ENCODE measurements around the gene ATF4. TPM values are rescaled to one million over a fixed set of nuclear protein-coding genes. Genes with fewer than 3 reads are reported as not detected.

ATF4 gene
- total and polyA plus RNA-seq, 12 donors: 207 to 1,513 (median 346) TPM

DNA sequence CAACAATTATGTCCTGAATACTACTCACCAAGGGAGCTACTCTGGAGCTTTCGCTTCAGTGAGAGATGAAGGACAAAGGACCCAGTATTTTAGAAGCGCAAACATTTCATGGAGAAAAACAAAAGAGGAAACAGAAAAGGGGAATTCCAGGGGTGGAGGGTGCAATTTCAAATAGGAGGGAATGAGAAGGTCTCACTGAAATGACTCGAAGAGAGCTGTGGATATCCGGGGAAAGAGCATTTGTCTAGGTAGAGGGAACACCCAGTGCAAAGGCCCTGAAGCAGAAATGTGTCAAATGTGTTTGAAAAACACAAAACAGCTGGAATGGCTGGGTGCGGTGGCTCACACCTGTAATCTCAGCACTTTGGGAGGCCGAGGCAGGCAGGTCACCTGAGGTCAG, 9.8 kb downstream of the ATF4 start:
- Histone ChIP-seq H3K4me3 (no peak overlapping the region), H3K36me3 (replicated peaks in 1 of 2) (peaks cover 0 to 22% of the 10 kb centered on the region in 2 donors), H3K4me1 (replicated peaks in 1 of 2) (peaks cover 25 to 69% of the 10 kb centered on the region in 2 donors), H3K9me3 (replicated peaks in 1 of 3) (no peaks in the 10 kb centered on the region), H3K27me3 (no peaks in the 10 kb centered on the region), H3K27ac (peak overlapping the region in 1 of 5 donors; percentile 13)
- no peak for DNase-seq
- intact Hi-C loops (cut with DNase I): loop anchor here in 1 of 2 donors (10.0 kb wide), 1 partner anchor 815 kb away; the partner anchor contains the start of gene ADSL
- 73 to 83% (median 79%) methylated on average over 6 of the region's 6 CpGs for WGBS, 4 donors
- TF ChIP-seq, protein P1, sequence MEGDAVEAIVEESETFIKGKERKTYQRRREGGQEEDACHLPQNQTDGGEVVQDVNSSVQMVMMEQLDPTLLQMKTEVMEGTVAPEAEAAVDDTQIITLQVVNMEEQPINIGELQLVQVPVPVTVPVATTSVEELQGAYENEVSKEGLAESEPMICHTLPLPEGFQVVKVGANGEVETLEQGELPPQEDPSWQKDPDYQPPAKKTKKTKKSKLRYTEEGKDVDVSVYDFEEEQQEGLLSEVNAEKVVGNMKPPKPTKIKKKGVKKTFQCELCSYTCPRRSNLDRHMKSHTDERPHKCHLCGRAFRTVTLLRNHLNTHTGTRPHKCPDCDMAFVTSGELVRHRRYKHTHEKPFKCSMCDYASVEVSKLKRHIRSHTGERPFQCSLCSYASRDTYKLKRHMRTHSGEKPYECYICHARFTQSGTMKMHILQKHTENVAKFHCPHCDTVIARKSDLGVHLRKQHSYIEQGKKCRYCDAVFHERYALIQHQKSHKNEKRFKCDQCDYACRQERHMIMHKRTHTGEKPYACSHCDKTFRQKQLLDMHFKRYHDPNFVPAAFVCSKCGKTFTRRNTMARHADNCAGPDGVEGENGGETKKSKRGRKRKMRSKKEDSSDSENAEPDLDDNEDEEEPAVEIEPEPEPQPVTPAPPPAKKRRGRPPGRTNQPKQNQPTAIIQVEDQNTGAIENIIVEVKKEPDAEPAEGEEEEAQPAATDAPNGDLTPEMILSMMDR (IDR thresholded peaks at IDR 0.05): no peak
- no peak for TF ChIP-seq POLR2A (IDR thresholded peaks at IDR 0.05)

DNA sequence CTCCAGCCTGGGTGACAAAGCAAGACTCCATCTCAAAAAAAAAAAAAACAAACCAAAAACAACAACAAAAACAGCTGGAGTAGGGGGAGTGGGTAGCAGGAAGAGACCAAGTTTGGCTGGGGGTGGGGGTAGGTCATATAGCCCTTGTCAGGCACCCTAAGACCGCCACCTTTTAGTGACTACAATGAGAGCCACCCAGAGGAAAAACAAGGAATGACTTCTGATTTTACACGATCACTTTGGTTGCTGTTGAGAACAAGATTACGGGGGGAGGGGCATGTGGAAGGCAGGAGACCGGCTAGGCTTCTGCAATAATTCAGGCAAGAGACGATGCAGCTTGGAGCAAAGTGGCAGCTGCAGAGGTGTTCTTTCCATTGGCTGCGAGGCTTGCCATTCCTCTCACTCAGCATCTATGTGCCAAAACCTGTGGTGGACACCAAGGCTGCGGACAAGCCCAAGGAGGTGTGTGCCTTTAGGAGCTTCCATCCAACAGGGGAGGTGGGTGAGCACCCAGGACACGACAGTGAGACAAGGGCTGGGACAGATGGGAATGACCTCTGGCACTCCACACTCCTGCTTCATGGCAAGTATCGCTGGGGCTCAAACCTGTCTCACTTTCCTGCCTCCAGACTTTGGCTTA, 10.4 kb downstream of the ATF4 start:
- H3K9me3 ChIP-seq (replicated peaks in 1 of 3): no peaks in the 10 kb centered on the region
- no peak overlapping the region for H3K4me3 ChIP-seq
- TF ChIP-seq, protein P1 (IDR thresholded peaks at IDR 0.05): peak; percentile 16 to 48 (median 33)
- no peak for TF ChIP-seq POLR2A (IDR thresholded peaks at IDR 0.05)
- peak overlapping the region in 1 of 5 donors; percentile 24 for H3K27ac ChIP-seq
- DNase-seq: peak in 4 of 7 donors; percentile 39 to 59 (median 48)
- WGBS, 4 donors: 33 to 38% (median 36%) methylated on average over 8 to 9 of the region's 9 CpGs
- intact Hi-C loops (cut with DNase I): loop anchor here in 1 of 2 donors (10.0 kb wide), 1 partner anchor 814 kb away; the partner anchor contains the start of gene ADSL
- H3K27me3 ChIP-seq: no peaks in the 10 kb centered on the region
- peaks cover 0 to 22% of the 10 kb centered on the region in 2 donors for H3K36me3 ChIP-seq (replicated peaks in 1 of 2)
- peaks cover 25 to 64% of the 10 kb centered on the region in 2 donors for H3K4me1 ChIP-seq (replicated peaks in 1 of 2)

DNA sequence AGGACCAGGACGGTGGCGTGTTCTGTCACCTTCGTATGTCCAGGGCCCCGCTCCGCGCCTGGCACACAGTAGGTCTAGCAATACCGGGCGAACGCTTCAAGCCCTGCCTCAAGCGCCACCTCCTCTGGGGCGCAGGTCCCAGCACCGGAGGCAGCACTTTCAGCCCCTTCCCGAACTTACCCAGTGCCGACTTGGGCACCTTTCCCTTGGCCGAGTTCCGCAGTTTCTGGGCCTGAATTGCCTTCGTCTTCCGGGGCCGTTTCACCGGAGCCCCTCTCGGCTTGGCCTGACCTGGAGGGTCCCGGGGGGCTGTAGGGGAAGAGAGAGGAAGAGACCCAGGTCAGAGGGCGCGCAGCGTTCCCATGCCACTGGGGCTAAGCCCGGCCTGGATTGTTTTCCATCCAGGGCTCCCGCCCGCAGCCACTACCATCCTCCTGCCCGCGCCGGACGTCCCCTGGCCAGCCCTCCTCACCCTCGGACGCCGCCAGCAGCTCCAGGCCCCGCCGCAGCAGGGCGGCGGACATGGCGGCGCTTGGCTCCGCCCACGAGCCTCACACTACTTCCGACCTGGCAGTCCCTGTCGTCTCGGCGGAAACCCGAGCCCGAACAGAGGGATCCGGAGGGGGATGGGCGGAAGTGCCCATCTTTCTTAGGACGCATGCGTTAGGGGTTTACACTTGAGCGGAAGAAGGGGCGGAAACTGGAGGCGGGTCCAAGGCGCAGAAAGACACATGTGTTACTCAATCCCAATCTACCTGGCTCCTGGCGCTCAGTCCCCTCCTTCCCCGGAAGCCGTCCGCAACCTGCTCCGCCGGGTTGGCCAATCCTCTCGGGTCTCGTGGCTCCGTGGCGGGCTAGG, 12.1 kb downstream of the ATF4 start, which contains the start of gene RPS19BP1:
Gene RPS19BP1, minus strand, starts transcription at position 534 of the 859 bp plus-strand sequence. Its CDS starts 10 bp downstream, at position 524.
- WGBS, 4 donors: 0 to 1% (median 1%) methylated on average over 14 to 67 of the region's 67 CpGs
- intact Hi-C loops (cut with DNase I): loop anchor here in 1 of 2 donors (10.0 kb wide), 1 partner anchor 812 kb away; the partner anchor contains the start of gene ADSL
- H3K4me3 ChIP-seq: peak within 1 kb of the TSS; percentile 51 to 78 (median 64)
- H3K36me3 ChIP-seq (replicated peaks in 1 of 2): peaks cover 0 to 22% of the 10 kb centered on the region in 2 donors
- peaks cover 18 to 54% of the 10 kb centered on the region in 2 donors for H3K4me1 ChIP-seq (replicated peaks in 1 of 2)
- H3K27me3 ChIP-seq: no peaks in the 10 kb centered on the region
- TF ChIP-seq, protein P1 (IDR thresholded peaks at IDR 0.05): peak in 1 of 6 experiments; percentile 23
- TF ChIP-seq POLR2A (IDR thresholded peaks at IDR 0.05): peak; percentile 58 to 86
- peak; percentile 99 to 100 (median 100) for DNase-seq
- H3K27ac ChIP-seq: peak within 1 kb of the TSS; percentile 49 to 91 (median 87)
- H3K9me3 ChIP-seq (replicated peaks in 1 of 3): no peaks in the 10 kb centered on the region

DNA sequence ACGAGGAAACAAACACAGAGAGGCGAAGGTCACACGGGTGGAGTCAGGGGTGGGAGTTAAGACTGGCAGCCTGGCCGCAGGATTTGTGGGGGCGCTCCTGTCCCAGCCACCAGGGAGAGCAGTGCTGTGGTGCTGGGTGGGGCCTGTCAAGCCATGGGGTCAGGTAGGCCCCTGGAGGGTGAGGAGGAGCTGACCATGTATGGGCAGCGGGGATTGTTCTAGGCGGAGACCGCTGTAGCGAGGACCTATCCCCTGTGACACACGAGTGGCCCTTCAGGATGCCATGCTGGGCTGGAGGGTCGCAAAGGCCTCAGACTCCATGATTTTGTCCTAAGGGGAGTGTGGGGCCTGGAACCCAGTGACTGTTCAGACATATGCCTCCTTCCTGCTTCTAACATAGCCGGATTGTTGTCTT, 13.7 kb downstream of the ATF4 start:
- H3K27ac ChIP-seq: no peak overlapping the region
- peaks cover 5 to 38% of the 10 kb centered on the region in 2 donors for H3K4me1 ChIP-seq (replicated peaks in 1 of 2)
- no peaks in the 10 kb centered on the region for H3K9me3 ChIP-seq (replicated peaks in 1 of 3)
- DNase-seq: peak in 1 of 7 donors; percentile 27
- no peak overlapping the region for H3K4me3 ChIP-seq
- no peaks in the 10 kb centered on the region for H3K27me3 ChIP-seq
- H3K36me3 ChIP-seq (replicated peaks in 1 of 2): peaks cover 0 to 13% of the 10 kb centered on the region in 2 donors
- intact Hi-C loops (cut with DNase I): loop anchor here in 1 of 2 donors (10.0 kb wide), 1 partner anchor 811 kb away; the partner anchor contains the start of gene ADSL
- TF ChIP-seq, protein P1 (IDR thresholded peaks at IDR 0.05): no peak
- no peak for TF ChIP-seq POLR2A (IDR thresholded peaks at IDR 0.05)
- 79 to 82% (median 80%) methylated on average over 12 of the region's 12 CpGs for WGBS, 4 donors
